Suprapubic skin (tissue), 4 donors: ENCODE data around the gene ESYT1. TPM values are rescaled to one million over a fixed set of nuclear protein-coding genes. Genes with fewer than 3 reads are reported as not detected.

Experiments
- DNase-seq, 2 donors: peaks; one replicate each; pipeline ENCODE4 v3.0.0-alpha.2; 2019; ENCODE audit warnings: low spot score in 2 of 2
- H3K27ac ChIP-seq: fragments of 200-600 bp; sonication (generic); one replicate; pipeline ENCODE4 v1.5.1; 2019
- H3K27me3 ChIP-seq: fragments of 200-600 bp; sonication (generic); one replicate; pipeline ENCODE4 v1.5.1; 2019
- H3K36me3 ChIP-seq: fragments of 200-600 bp; sonication (generic); one replicate; pipeline ENCODE4 v1.5.1; 2019
- H3K4me1 ChIP-seq: fragments of 200-600 bp; sonication (generic); one replicate; pipeline ENCODE4 v1.5.1; 2019
- H3K4me3 ChIP-seq: fragments of 200-600 bp; sonication (generic); one replicate; pipeline ENCODE4 v1.5.1; 2019; ENCODE audit warnings: mild to moderate bottlenecking
- H3K9me3 ChIP-seq: fragments of 200-600 bp; sonication (generic); one replicate; pipeline ENCODE4 v1.5.1; 2019
- CTCF ChIP-seq, 2 donors: fragments of 200-600 bp in 1 of 2; fragments of 450-650 bp in 1 of 2; sonication (generic) in 1 of 2; IDR thresholded peaks; one replicate each; pipeline ENCODE4 v1.5.1; 2016 to 2019; ENCODE audit warnings: antibody characterized with exemption in 2 of 2, mild to moderate bottlenecking in 1 of 2, moderate library complexity in 1 of 2
- EP300 ChIP-seq: sonication (generic); formaldehyde crosslinking; IDR thresholded peaks from one replicate; pipeline ENCODE4 v1.6.1; 2017; ENCODE audit warnings: antibody characterized with exemption
- POLR2A ChIP-seq, 2 donors: fragments of 450-650 bp; IDR thresholded peaks; one replicate each; pipeline ENCODE4 v1.6.1; 2017; ENCODE audit warnings: antibody characterized with exemption in 2 of 2, mild to moderate bottlenecking in 2 of 2, moderate library complexity in 2 of 2
- POLR2AphosphoS5 ChIP-seq, 3 donors: sonication (generic); formaldehyde crosslinking; IDR thresholded peaks; one replicate each; pipeline ENCODE4 v1.6.1; 2017; ENCODE audit warnings: antibody characterized with exemption in 3 of 3
- WGBS: methylation state at CpG from one replicate; pipeline ENCODE4 v1.1.5; 2018; 5-methylcytosine and 5-hydroxymethylcytosine counted together
- total RNA-seq, 4 donors: library from RNA; depleted of rRNA; stranded (reverse); fragments of >200 nt; gene quantifications; one replicate each; pipeline ENCODE4 v1.1.0, GENCODE V29; 2016

Gene ESYT1
- total RNA-seq, 4 donors from 2014 or later = 73.1 to 128 (median 103) TPM

- no peak for DNase-seq
- Histone ChIP-seq H3K4me3 (peak overlapping the region; percentile 79), H3K36me3 (peaks cover 4% of the 10 kb centered on the region), H3K27me3 (no peaks in the 10 kb centered on the region), H3K4me1 (peaks cover 31% of the 10 kb centered on the region), H3K27ac (peak overlapping the region; percentile 95), H3K9me3 (no peaks in the 10 kb centered on the region)
- no peak for TF ChIP-seq CTCF (IDR thresholded peaks at IDR 0.05)
- TF ChIP-seq POLR2A (IDR thresholded peaks at IDR 0.05) = no peak
- TF ChIP-seq POLR2AphosphoS5 (IDR thresholded peaks at IDR 0.05) = no peak
- TF ChIP-seq EP300 = no peak
- 17% methylated on average over 12 of the region's 20 CpGs for WGBS
Measured at GRCh38 chr12:56080556-56081138, 47.4 kb upstream of the ESYT1 start.

- DNase-seq = no peak
- TF ChIP-seq POLR2A (IDR thresholded peaks at IDR 0.05) (no peak), POLR2AphosphoS5 (IDR thresholded peaks at IDR 0.05) (no peak), CTCF (IDR thresholded peaks at IDR 0.05) (no peak), EP300 (no peak)
- Histone ChIP-seq H3K27ac (peak overlapping the region; percentile 95), H3K36me3 (peaks cover 4% of the 10 kb centered on the region), H3K4me1 (peaks cover 35% of the 10 kb centered on the region), H3K9me3 (no peaks in the 10 kb centered on the region), H3K4me3 (peak overlapping the region; percentile 79), H3K27me3 (no peaks in the 10 kb centered on the region)
- 49% methylated on average over 6 of the region's 6 CpGs for WGBS
Measured at GRCh38 chr12:56081393-56082347, 46.4 kb upstream of the ESYT1 start.

GRCh38 chr12:56082382-56082781 lies 45.7 kb upstream of the ESYT1 start:
- peaks cover 42% of the 10 kb centered on the region for H3K4me1 ChIP-seq
- 95% methylated on average over 2 of the region's 2 CpGs for WGBS
- peak overlapping the region; percentile 95 for H3K27ac ChIP-seq
- no peak for DNase-seq
- no peaks in the 10 kb centered on the region for H3K9me3 ChIP-seq
- no peaks in the 10 kb centered on the region for H3K27me3 ChIP-seq
- TF ChIP-seq CTCF (IDR thresholded peaks at IDR 0.05) = no peak
- no peak for TF ChIP-seq POLR2A (IDR thresholded peaks at IDR 0.05)
- TF ChIP-seq POLR2AphosphoS5 (IDR thresholded peaks at IDR 0.05) = no peak
- no peak for TF ChIP-seq EP300
- H3K4me3 ChIP-seq = peak overlapping the region; percentile 79
- peaks cover 4% of the 10 kb centered on the region for H3K36me3 ChIP-seq

GRCh38 chr12:56082967-56083366 lies 45.1 kb upstream of the ESYT1 start:
- no peak for TF ChIP-seq CTCF (IDR thresholded peaks at IDR 0.05)
- TF ChIP-seq POLR2A (IDR thresholded peaks at IDR 0.05) = no peak
- TF ChIP-seq EP300 = no peak
- TF ChIP-seq POLR2AphosphoS5 (IDR thresholded peaks at IDR 0.05) = no peak
- Histone ChIP-seq H3K4me3 (no peak overlapping the region), H3K9me3 (no peaks in the 10 kb centered on the region), H3K36me3 (peaks cover 4% of the 10 kb centered on the region), H3K27me3 (no peaks in the 10 kb centered on the region), H3K27ac (no peak overlapping the region), H3K4me1 (peaks cover 44% of the 10 kb centered on the region)
- WGBS = 52% methylated on average over 3 of the region's 3 CpGs
- no peak for DNase-seq

- DNase-seq = no peak
- H3K4me1 ChIP-seq = peaks cover 33% of the 10 kb centered on the region
- no peak overlapping the region for H3K27ac ChIP-seq
- 91% methylated on average over 15 of the region's 15 CpGs for WGBS
- no peak for TF ChIP-seq POLR2A (IDR thresholded peaks at IDR 0.05)
- TF ChIP-seq POLR2AphosphoS5 (IDR thresholded peaks at IDR 0.05) = no peak
- no peak for TF ChIP-seq CTCF (IDR thresholded peaks at IDR 0.05)
- TF ChIP-seq EP300 = no peak
- H3K36me3 ChIP-seq = peaks cover 14% of the 10 kb centered on the region
- H3K27me3 ChIP-seq = no peaks in the 10 kb centered on the region
- no peaks in the 10 kb centered on the region for H3K9me3 ChIP-seq
- H3K4me3 ChIP-seq = no peak overlapping the region
Measured at GRCh38 chr12:56084958-56085543, 43.0 kb upstream of the ESYT1 start.
